DND-41 (cell line): Measurements from ENCODE around the gene NFASC.

ENCODE experiments used
- ATAC-seq: fragments of 200-7000 bp; cut with Tn5 transposase; 3 replicates; pipeline ENCODE4 v1.9.1; 2021; ENCODE audit warnings: low read depth; ENCODE audit not compliant: insufficient read depth
- DNase-seq: peaks from one replicate; pipeline ENCODE4 v3.0.0-alpha.2; 2020
- H2AFZ ChIP-seq: 2 replicates; pipeline ENCODE4 v1.6.0; 2012; ENCODE audit warnings: low read depth, low read length
- H3K27ac ChIP-seq: 2 replicates; pipeline ENCODE4 v1.5.1; 2012; ENCODE audit warnings: low read length, inconsistent platforms
- H3K27me3 ChIP-seq: fragments of 200-600 bp; sonication (generic); 2 replicates; pipeline ENCODE4 v1.6.0; 2012; ENCODE audit warnings: low read length, mild to moderate bottlenecking, inconsistent platforms; ENCODE audit not compliant: insufficient read depth, poor library complexity
- H3K36me3 ChIP-seq: 2 replicates; pipeline ENCODE4 v1.5.1; 2012; ENCODE audit warnings: low read length, inconsistent platforms; ENCODE audit not compliant: insufficient read depth
- H3K4me1 ChIP-seq: 2 replicates; pipeline ENCODE4 v1.5.1; 2012; ENCODE audit warnings: mild to moderate bottlenecking, low read length; ENCODE audit not compliant: insufficient read depth
- H3K4me2 ChIP-seq: 2 replicates; pipeline ENCODE4 v1.6.0; 2012; ENCODE audit warnings: mild to moderate bottlenecking, moderate library complexity, low read length, inconsistent platforms; ENCODE audit not compliant: insufficient read depth
- H3K4me3 ChIP-seq, 2 experiments: fragments of 200-600 bp in 1 of 2; shearing (Covaris generic) in 1 of 2; 2 replicates each; pipeline ENCODE4 v1.5.1; 2012 to 2016; ENCODE audit warnings: inconsistent platforms in 2 of 2, low read length in 2 of 2, mild to moderate bottlenecking in 2 of 2, low read depth in 1 of 2, moderate library complexity in 1 of 2
- H3K79me2 ChIP-seq: 2 replicates; pipeline ENCODE4 v1.6.0; 2012; ENCODE audit warnings: low read length, inconsistent platforms; ENCODE audit not compliant: insufficient read depth
- H3K9ac ChIP-seq: 2 replicates; pipeline ENCODE4 v1.6.0; 2012; ENCODE audit warnings: low read depth, mild to moderate bottlenecking, inconsistent platforms, low read length, moderate library complexity
- H3K9me3 ChIP-seq: 2 replicates; pipeline ENCODE4 v1.5.1; 2012; ENCODE audit warnings: low read length, moderate library complexity, mild to moderate bottlenecking, inconsistent platforms; ENCODE audit not compliant: insufficient read depth, severe bottlenecking
- H4K20me1 ChIP-seq: 2 replicates; pipeline ENCODE4 v1.6.0; 2012; ENCODE audit warnings: low read length; ENCODE audit not compliant: insufficient read depth
- EZH2 ChIP-seq: IDR thresholded peaks from 3 replicates; pipeline ENCODE4 v1.6.1; 2012; ENCODE audit warnings: borderline replicate concordance, low read depth, mild to moderate bottlenecking, moderate library complexity, low read length, inconsistent platforms; ENCODE audit not compliant: severe bottlenecking
- TF ChIP-seq, protein P1 (sequence below): IDR thresholded peaks from 2 replicates; pipeline ENCODE4 v1.5.1; 2012; ENCODE audit warnings: borderline replicate concordance, low read length, moderate library complexity, mild to moderate bottlenecking; ENCODE audit not compliant: poor library complexity, severe bottlenecking; ENCODE audit errors: extremely low read depth

Gene NFASC

DNA sequence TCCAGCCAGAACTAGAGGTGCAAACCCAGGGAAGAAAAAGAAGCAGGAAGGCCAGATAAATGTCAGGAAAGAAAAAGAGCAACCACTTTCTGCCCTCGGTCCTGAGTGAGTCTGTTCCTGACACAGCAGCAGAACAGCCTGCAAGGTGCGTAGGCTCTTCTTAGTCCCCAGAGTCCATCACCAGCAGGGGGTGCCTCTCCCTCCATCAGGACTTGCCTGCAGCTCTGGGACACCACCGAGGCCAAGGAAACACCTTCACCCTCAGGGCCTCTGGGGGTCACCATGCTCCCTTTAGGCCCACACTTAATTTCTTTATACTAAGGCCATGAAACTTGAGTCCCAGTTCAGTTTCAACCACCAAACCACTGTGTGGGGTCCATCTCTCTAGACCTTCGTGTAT, 43.7 kb upstream of the NFASC start:
- TF ChIP-seq, protein P1, sequence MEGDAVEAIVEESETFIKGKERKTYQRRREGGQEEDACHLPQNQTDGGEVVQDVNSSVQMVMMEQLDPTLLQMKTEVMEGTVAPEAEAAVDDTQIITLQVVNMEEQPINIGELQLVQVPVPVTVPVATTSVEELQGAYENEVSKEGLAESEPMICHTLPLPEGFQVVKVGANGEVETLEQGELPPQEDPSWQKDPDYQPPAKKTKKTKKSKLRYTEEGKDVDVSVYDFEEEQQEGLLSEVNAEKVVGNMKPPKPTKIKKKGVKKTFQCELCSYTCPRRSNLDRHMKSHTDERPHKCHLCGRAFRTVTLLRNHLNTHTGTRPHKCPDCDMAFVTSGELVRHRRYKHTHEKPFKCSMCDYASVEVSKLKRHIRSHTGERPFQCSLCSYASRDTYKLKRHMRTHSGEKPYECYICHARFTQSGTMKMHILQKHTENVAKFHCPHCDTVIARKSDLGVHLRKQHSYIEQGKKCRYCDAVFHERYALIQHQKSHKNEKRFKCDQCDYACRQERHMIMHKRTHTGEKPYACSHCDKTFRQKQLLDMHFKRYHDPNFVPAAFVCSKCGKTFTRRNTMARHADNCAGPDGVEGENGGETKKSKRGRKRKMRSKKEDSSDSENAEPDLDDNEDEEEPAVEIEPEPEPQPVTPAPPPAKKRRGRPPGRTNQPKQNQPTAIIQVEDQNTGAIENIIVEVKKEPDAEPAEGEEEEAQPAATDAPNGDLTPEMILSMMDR: peak; percentile 37
- TF ChIP-seq EZH2: no peak
- DNase-seq: no peak

DNA sequence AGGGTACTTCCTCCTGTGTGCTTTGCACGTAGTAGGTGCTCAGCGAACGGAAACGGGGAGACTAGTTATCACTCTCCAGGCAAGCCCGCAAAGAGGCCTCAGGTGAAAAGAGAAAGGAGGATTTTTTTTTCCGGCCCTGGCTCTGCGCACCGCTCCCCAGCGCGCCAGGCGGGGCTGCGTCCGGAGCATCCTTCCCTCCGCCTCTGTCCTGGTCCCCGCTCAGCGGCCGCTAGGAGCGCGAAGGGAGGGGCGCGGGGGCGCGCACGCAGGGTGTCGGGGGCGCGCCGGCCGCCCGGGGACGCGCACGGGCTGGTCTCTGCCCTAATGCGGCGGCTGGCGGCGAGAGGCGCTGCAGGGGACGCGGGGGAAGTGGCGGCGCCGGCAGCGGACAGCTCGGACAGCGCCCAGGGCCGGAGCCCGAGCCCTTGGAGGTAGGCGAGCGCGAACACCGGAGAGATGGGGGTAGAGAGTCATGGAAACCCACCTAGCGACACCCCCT, 42.3 kb upstream of the NFASC start:
- H3K36me3 ChIP-seq: no peaks in the 10 kb centered on the region
- no peaks in the 10 kb centered on the region for H3K27me3 ChIP-seq
- no peak overlapping the region for H3K9ac ChIP-seq
- H3K4me2 ChIP-seq: no peak overlapping the region
- ATAC-seq: no peak
- no peaks in the 10 kb centered on the region for H3K9me3 ChIP-seq
- H3K4me3 ChIP-seq: no peak overlapping the region
- DNase-seq: no peak
- H3K79me2 ChIP-seq: no peaks in the 10 kb centered on the region
- H3K27ac ChIP-seq: no peak overlapping the region
- H4K20me1 ChIP-seq: peaks cover 6% of the 10 kb centered on the region; the same call in 1 of the 2 replicates
- no peak overlapping the region for H2AFZ ChIP-seq
- no peaks in the 10 kb centered on the region for H3K4me1 ChIP-seq
- TF ChIP-seq, protein P1: no peak
- no peak for TF ChIP-seq EZH2

More for the DNA sequence above, 43.7 kb upstream of the NFASC start:
- peaks cover 6% of the 10 kb centered on the region; the same call in 1 of the 2 replicates for H4K20me1 ChIP-seq
- peaks cover 3% of the 10 kb centered on the region for H3K27me3 ChIP-seq
- no peak overlapping the region for H3K4me3 ChIP-seq
- H3K9me3 ChIP-seq: no peaks in the 10 kb centered on the region
- no peak overlapping the region for H3K4me2 ChIP-seq
- no peak overlapping the region for H3K9ac ChIP-seq
- no peaks in the 10 kb centered on the region for H3K79me2 ChIP-seq
- H3K4me1 ChIP-seq: no peaks in the 10 kb centered on the region
- no peaks in the 10 kb centered on the region for H3K36me3 ChIP-seq
- no peak overlapping the region for H3K27ac ChIP-seq
- no peak overlapping the region for H2AFZ ChIP-seq
- no peak for ATAC-seq

DNA sequence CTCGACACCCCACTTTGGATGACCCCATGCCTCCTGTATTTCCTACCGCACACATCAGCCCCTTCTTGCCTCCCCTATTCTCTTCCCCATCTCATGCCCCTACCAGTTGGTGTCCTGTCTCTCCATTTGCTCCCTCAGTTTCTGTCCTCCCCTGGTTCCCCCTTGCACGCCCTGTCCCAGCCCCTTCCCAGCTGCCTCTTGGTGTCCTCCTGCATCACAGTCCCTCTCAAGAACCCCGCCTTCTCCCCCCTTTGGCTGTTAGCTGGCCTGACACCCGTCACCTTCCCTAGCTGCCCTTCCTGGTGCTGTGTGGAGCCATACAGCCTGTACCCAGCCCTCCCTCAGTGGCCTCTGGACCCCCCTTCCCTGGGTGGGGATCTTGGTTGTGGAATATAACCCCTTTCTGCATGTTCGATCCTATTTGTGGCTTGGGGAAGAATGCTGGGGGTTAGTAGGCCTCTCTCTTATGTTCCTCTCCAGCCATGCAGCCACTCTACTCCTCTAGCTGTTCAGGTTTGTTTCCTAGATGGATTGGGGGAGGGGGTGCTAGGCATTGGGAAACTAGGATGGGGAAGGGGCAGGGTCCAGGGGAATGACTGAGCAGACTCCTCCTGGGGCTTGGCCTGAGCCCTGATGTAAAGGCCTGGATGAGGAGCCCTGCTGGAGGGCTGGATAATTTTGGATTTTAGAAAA, 41.4 kb upstream of the NFASC start:
- Histone ChIP-seq H3K4me1 (no peaks in the 10 kb centered on the region), H3K9me3 (no peaks in the 10 kb centered on the region), H3K27ac (no peak overlapping the region), H3K27me3 (peaks cover 7% of the 10 kb centered on the region), H3K4me3 (no peak overlapping the region), H3K9ac (no peak overlapping the region), H3K79me2 (no peaks in the 10 kb centered on the region), H3K4me2 (no peak overlapping the region), H2AFZ (no peak overlapping the region), H4K20me1 (peaks cover 6% of the 10 kb centered on the region; the same call in 1 of the 2 replicates), H3K36me3 (no peaks in the 10 kb centered on the region)
- no peak for DNase-seq
- TF ChIP-seq, protein P1: no peak
- no peak for TF ChIP-seq EZH2
- ATAC-seq: no peak
